Left kidney (tissue), 2 donors: Measurements from ENCODE around the gene ALLC. TPM values are rescaled to one million over a fixed set of nuclear protein-coding genes. Genes with fewer than 3 reads are reported as not detected.
A peak's percentile ranks its signal among the peaks of the same experiment; 100 is the strongest.
"Not testable (repeated sequence)": the region's sequence is repeated elsewhere in the genome, so short reads cannot be mapped to it uniquely, and the experiment has no call there.

Experiments used
- DNase-seq: peaks from one replicate; pipeline ENCODE4 v3.0.0-alpha.2; 2013
- polyA plus RNA-seq: library from polyadenylated mRNA; unstranded; fragments of 120-200 nt; gene quantifications from one replicate; pipeline ENCODE4 v1.2.1, GENCODE V29; 2013; ENCODE audit not compliant: insufficient read length

Gene ALLC
- polyA plus RNA-seq, 1 donor = 0.13 TPM

DNA sequence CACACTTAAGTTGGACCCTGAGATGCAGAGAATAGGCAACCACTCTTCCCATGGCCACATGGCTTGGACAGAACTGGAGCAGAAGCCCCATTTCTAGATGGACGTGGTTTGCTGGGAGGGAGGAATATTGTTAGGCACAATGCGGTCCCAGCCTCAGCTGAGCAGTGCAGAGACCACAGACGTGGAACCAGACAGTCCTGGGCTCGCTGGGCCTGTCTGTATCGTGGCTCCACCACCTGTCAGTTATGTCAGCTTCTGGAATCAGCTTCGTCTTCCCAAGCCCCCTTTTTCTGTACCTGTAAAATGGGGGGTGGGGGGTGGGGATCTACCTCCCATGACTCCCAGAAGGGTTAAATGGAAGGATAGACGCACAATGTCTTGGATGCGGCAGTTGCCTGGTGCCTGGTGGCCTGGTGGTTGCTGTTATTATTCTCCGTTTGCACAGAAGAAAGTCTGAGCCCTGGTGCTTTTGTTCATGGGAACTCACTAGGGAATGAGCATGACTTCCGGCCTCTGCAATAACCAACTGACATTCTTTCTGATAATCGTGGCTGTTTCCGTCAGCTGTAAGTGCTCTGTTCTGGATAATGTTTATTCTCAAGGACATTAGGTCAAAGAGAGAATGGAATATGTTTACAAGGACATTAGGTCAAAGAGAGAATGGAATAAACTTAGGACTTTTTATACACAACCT is 31.7 kb upstream of the ALLC start:
- DNase-seq = peak; percentile 33

DNA sequence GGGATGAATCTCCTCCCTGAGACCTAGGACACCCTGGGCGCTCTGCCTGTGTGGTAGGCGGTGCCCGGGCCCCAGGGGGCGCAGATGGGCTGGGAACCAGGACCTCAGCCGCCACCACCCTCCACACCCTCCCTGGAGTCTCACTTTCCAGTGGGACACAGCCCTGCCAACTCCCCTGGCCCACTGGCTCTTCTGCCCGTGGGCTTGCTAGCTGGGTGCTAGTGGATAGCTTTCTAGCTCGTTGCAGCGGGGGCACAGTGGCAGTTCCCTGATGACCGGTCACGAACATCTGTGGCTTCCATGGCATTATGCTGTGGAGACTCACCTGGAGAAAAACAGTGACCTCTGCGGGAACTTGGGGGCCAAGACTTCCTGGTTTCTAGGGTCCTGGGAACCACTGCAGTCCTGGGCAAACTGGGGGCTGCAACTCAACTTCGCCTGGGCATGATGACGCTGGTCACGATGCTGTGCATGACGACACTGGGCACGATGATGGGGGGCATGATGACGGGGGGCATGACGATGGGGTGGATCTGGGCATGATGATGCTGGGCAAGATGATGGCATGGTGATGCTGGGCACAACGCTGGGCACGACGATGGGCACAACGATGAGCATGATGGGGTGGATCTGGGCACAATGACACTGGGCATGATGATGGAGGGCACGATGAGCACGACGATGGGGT is 31.0 kb upstream of the ALLC start:
- DNase-seq = no peak

DNA sequence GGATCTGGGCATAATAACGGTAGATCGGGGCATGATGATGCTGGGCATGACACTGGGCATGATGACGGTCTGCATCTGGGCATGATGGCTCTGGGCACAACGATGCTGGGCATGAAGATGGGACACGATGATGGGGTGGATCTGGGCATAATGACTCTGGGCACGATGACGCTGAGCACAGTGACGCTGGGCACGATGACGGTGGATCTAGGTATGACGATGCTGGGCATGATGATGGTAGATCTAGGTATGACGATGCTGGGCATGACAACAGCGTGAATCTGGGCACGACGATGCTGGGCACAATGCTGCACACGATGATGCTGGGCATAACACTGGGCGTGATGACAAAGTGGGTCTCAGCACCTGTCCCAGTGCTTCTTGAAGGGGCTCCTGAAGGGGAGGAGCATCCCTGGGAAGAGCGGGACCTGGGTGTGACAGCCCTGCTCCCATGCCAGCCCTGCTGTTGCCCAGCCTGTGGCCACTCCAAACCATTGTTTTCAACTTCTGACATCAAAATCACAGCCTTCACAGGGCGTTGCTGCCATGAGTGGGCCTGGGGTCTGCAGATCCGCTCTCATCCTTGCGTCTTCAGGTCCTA is 30.4 kb upstream of the ALLC start:
- DNase-seq = no peak

DNA sequence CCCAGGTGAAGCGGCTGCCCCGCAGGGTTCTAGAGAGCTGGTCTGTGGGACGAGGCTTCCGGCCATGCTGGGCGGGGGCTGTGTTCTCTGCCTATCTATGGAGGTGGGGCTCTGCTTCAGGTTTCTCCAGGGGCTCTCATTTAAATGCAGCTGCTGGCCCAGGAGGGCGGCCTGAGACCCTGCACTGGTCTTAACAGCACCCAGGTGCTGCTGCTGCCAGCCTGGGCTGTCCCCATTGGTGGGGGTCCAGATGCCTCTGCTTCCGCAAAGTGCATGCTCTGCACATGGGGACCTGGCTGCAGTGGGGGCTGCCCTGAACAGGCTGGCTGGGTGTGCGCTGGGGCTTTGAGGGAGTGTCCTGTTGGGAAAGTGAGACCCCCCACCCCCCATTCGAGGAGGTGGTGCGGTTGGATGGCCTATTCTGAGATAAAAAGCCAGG is 29.7 kb upstream of the ALLC start:
- no peak for DNase-seq

DNA sequence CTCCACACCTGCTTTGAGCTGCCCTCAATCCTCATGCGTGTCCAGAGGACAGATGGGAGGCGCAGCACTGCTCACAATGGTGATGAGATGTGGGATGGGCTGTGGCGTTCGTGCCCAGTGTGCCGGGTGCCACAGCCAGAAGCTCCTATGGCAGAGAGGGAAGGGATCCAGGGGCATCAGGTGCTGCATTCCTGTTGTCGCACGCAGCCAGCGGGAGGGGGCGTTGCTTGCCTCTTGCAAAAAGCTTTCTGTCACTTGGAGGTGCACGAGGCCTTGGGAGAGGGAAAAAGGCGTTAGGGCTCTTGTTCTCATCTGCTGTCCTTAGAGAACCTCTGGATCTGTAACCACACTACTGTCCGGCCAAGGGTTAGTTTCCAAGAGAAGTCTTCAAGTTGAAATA is 29.2 kb upstream of the ALLC start:
- DNase-seq = no peak

DNA sequence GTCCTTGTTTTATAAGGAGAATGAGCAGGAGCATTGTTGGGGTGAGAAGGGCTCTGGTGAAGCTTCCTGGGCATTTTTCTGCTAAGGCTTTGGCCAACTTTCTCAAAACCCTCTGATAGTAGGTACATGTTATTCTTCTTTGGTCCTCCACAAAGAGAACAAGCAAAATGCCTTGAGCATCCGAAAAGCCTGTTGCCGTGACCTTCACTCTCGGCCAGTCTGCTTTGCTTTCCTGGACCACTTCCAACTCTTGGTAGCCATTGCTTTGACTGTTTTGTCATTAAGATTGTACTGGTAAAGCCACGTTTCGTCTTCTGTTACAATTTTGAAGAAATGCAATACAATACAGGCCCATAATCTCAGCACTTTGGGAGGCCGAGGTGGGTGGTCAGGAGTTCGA is 27.4 kb upstream of the ALLC start:
- no peak for DNase-seq

DNA sequence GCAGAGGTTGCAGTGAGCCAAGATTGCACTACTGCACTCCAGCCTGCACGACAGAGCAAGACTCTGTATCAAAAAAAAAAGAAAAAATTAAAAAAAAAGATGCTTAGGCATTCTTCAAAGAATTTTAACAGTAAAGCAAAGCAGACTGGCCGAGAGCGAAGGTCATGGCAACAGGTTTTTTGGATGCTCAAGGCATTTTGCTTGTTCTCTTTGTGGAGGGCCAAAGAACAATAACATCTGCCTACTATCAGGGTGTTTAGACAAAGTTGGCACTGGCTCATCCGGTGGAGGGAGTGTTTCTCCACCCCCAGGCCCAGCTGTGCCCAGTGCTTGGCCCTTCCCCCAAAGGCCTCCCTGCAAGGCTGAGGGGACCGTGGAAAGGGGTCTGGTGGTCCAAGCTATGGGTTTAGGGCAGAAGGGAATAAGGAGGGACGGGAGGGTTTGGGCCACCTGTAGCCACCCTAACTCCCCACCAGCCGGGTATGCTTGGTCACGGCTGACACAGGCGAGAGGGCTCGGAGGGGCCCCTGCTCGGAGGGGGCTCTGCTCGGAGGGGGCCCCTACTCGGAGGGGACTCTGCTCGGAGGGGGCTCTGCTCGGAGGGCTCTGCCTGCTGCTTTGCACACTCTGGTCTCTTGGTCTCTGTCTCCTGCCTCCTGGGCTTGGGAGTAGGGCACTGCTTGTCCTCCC is 26.7 kb upstream of the ALLC start:
- DNase-seq = no peak

DNA sequence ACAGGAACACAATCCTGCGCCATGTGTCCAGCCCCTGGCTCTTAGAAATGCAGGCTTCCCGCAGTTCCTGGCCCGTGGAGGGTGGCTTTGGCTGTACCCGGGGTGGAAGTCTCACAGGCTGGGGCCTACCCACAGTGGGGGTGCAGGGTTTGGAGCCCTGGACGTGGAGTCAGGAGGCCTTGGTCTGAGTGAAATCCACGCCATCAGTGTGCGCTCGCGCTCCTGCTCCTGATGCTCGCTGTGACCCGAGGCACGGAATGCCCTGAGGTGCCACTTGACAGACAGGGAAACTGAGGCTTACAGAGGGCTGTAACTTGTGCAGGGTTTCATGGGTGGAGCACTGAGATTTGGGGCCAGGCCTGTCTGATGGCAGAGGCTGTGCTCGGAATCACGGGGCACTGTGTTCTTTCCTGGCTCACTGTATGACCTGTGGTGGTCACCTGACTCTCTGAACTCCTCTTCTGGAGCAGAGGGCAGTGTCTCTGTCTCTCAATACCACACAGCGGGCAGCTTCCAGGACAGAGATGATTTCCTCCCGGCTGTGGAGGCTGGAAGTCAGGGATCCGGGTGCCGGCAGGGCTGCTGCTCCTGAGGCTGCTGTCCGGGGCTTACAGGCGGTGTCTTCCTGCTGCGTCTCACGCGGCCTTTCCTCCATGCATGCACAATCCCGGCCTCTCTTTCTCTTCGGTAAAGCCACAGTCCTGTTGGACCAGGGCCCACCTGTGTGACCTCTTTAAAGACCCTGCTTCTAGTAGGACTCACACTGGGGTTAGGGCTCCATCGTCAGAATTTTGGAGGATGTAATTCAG is 25.9 kb upstream of the ALLC start:
- no peak for DNase-seq

DNA sequence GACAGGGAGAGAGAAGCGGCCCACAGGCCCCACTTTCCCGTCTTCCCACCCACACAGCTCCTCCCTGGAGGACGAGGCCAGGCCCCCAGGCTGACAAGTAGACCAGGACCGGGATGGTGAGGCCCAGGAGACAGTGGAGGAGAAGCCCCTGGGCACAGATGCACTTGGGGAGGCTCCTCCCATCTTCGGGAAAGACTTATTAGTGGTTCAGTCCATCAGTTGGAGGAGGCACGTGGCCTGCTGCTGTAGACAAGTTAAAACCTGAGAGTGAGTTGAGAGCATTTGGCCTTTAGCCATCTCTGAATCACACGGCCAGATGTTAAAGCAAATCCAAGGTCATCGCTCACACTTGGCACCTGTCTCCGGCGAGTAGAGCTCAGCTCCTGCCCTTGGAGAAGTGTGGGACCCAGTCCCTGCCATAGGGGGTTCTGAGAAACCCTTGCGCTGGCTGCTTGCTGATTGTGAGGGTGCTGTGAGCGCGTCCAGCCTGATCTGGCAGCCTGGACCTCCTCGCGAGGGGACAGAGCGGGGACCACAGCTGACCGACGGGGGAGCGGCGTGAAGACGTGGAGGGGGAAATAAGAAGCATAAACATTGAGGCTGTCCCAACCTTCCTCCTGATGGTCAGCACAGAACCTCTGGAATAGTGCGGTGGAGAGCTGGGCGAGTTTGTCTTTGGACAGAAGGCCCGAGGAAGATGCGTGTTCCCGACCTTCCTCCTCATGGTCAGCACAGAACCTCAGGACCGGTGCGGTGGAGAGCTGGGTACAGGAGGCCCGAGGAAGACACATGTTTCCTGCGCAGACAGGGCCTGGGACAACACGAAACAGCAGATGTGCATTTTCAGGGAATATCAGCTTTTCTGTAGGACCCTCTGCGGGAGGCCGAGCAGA is 24.7 kb upstream of the ALLC start:
- no peak for DNase-seq

DNA sequence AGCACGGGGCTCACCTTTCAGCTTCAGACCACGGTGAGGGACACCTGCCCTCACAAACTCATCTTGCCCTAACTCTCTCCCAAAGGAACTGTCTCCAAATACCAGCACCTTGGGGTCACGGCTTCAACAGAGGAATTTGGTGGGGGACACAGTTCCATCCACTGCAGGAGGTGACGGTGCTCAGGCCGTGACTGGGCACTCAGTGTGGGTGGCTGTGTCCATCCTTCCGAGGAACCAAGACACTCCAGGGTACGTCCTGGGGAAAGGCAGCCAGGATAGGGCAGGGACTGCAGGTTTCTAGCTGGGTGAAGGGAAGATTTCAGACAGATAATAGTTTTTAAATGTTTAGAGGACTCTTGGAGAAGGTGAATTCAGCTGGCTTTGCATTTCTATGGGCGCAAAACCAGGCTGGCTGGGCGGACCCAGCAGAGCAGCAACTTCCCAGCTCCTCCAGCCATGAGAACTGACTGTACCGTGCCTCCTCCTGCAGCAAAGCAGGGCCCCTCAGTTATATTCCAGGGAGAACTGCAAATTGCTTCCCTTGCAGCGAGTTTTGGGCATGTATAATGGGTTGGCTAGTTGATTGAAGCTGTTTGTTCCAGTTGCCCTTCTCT is 23.9 kb upstream of the ALLC start:
- no peak for DNase-seq

DNA sequence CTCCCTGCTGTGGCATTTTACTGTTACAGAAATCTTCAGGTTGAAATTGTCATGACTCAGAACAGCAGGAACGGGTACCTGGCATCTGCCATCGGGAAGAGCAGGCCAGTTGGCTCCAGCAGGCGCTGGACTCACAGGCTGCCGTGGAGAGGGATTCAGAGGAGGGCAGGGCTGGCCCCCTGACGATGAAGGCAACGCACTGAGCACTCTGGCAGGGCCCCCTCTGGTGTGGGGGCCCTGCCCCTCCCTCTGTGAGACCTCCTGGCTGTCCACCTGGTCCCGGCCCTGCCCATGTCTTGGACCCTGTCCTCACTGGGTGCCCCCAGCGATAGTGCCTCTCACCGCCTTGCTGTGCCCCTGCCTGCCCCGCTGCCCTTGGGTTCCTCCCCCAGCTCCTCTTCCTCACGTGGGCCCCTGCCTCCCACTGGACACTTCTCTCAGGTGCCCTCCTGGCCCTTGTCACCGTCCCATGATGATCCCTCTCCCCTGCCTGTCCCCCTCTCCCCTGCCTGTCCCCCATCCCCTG is 23.3 kb upstream of the ALLC start:
- DNase-seq = no peak

DNA sequence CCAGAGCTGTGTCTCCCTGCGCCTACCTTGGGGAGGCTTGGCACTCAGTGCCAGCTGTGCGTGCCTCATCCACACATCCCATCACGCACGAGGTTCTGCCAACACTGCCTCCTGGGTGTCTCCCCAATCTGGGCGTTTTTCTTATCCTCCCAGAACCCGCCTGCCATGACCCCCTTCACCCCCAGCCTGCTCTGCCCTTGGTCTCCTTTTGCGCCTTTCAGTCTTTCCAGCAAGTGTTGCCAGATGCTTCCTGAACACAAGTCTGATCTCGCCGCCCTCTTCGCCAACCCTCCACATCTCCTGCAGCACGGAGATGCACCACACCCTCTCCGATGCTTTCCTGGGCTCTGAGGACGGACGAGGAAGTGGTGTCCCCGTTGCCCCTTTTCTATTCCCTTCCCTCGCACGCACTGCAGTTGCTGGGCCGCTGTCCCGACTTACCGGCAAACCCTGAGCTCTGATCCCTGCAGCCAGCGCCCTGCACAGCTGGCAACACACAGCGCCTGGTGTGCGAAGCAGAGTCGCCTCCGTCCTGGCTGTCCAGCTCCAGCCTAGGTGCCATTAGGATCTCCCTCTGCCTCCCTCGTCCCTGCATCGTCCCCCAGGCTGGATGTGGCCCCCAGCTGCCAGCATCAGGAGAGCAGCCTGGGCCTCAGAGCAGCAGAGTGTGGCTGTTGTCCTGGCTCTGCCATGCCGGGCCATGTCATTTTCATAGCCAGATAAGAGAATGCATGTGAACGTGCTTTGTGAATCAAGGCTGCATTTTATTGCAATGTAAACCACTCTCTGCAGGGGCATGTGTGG is 22.6 kb upstream of the ALLC start:
- no peak for DNase-seq

DNA sequence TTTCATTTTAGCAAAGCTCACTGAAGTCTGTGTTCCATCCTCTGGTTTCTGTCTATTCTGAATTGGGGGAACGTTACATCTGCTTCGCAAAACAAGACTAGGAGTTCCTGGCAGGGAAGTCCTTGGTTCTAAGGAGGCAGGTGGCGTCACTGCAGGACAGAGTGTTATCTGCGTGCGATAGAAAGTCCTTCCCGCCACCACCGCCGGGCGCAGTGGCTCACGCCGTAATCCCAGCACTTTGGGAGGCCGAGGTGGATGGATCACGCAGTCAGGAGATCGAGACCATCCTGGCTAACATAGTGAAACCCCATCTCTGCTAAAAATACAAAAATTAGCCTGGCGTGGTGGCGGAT is 22.0 kb upstream of the ALLC start:
- not testable (repeated sequence) for DNase-seq

DNA sequence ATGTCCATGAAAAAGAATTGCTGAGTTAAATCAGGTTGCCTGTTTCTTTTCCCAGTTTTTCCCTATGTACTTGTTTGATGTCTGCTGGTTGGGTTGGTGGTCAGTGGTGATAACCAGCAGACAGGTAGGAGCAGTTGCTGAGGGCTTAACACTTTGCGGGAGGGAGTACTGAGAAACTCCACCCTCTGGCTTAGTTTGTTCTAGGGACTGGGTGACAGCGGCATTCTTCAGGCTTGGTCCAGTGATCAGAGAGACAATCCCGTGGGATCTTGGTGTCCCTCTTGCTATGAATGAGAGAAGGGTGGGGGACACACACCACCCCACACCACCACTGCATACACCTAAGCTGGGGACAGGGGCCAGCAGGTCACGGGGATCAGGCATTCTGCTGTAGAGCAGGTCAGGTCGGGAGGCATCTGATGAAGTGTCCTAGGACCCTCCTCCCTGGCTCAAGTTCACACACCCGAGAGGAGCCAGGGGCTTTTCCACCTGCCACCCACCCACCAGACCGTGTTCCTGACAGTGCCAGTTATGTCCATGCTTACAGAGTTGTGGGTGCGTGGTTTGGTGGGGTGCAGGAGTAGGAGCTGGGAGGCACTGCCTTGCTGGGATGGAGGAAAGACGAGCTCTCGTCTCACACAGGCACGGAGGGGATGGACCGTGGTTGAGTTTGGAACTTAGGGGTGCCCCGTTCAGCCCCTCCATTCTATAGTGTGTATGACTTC is 21.3 kb upstream of the ALLC start:
- no peak for DNase-seq

DNA sequence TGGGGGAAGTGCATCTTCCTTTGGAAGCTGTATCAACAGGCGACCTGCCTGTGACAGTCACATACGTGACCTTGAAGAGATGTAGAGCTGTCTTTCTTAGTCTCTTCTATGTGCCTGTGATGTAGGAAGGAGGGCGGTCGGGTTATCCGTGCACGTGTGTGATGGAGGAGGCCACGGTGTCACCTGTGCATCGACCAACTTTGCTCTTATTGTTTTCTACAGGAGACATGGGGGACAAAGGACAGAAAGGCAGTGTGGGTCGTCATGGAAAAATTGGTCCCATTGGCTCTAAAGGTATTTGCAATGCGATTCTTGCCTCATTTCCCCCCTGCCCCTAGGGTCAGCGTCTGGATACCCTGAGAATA is 20.7 kb upstream of the ALLC start:
- no peak for DNase-seq

DNA sequence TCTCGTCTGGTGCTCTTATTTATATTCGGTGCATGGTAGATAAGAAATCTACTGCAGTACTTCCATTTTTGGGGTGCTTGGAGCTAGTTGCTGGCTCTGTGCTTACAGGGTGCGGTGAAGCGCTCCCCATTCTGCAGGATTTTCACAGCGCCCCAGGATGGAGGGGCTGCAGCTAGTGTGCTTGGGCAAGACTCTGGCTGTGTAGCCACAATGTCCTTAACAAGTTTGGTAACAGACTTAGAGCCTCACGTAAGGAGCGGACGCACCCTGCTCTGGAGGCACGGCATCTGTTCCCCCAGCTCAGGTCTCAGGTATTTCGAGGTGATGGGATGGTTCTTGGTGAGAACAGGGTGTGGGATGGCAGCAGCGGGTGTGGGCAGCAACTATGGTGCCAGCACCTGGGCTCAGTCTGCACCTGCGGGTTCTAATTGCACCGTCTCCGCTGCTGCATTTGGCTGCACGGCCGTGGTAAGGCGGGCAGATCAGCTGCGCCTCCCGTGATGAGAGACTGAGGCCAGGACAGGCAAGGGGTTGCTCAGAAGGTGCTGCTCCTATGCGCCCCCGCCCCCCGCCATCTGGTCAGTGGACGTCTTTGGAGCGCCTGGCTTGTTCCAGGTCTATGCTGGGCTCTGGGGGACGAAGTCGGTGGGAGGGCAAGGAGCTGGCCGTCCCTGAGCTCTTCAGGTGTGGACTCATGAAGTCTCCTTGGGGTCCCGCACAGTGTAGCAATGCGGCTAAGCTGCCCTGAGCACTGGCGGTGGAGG is 20.1 kb upstream of the ALLC start:
- DNase-seq = no peak

DNA sequence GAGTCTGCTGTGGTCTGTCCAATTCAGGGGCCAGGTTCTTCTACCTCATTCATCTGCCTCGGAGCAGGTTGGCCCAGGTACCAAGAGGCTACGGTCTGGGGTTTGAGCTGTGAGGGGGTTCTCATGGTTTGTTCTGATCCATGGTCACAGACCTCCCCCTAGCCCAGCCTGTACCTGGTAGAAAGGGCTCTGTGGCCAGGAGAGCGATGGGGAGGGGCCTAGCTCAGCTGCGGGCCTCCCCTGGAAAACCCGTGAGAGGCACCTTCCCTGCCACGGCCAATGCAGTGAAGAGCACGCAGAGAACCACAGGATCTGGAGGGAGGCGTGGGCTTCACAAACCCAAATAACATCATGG is 19.6 kb upstream of the ALLC start:
- DNase-seq = no peak

DNA sequence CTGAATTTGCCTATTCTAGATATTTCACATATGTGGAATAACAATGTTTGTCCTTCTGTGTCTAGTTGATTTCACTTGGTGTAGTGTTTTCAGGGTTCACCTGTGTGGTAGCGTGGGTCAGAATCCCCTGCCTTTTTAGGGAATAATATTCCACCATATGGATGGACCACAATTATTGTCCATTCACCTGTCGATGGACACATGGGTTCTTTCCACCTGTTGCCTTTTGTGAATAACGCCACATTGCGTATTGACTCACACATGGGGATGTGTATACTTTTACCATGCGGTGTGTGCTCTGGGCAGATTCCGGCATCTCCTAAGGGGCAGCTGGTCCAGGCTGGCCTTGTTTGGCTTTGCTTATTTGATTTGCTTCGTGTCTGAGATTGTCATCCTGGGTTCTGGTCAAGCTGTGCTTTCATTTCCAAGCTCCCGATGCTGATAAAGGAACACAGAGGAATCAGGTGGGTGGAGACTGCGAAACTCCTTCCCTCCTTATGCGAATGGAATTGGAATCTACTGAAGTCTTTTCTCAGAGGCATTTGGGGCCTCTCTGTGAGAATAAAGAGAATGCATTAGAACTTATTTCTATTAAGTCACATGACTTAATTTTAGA is 18.9 kb upstream of the ALLC start:
- DNase-seq = no peak
